NCI-H82 (cell line): Measurements from ENCODE around the gene SOX18.
A peak's percentile ranks its signal among the peaks of the same experiment; 100 is the strongest.

ENCODE experiments used
- DNase-seq: peaks from one replicate; lab custom pipeline; 2025; lab: John Stamatoyannopoulos, UW

The SOX18 gene

DNA sequence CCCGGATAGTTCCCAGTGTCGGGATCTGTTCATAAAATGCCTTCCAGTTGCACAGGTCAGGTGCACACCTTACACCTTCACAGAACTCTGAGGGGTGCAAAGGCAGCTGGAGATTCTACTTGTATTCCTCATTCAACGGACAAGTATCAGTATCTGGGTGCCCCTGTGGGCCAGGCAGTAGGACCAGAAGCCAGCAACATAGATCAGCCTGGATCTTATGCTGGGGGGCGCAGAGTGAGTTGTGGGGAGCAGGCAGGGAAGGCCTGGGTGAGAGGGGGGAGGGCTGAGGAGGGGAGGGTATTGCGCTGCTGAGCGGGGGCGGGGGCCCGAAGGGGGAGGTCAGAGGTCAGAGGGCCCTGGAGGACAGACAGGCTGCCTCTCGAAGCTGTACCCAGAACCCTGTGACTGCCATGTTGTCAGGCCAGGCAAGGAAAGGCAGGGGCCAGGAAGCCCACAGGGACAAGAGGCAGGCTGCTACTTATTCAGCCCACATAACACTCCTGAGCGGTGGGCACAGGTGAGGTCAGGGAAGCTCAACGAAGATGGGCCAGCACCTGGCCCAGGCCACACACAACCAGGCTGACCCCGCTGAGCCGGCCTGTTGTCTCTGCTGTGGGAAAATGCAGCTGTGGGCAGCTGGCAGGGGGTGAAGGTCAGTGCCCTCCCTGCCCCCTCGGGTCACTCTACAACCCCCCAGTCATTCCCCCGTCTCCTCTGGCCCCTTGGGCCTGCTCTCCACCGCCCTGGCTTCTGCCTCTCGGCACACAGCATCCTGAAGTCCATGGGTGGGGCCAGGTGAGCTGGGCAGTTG lies 31.6 kb upstream of the SOX18 start:
- no peak for DNase-seq

DNA sequence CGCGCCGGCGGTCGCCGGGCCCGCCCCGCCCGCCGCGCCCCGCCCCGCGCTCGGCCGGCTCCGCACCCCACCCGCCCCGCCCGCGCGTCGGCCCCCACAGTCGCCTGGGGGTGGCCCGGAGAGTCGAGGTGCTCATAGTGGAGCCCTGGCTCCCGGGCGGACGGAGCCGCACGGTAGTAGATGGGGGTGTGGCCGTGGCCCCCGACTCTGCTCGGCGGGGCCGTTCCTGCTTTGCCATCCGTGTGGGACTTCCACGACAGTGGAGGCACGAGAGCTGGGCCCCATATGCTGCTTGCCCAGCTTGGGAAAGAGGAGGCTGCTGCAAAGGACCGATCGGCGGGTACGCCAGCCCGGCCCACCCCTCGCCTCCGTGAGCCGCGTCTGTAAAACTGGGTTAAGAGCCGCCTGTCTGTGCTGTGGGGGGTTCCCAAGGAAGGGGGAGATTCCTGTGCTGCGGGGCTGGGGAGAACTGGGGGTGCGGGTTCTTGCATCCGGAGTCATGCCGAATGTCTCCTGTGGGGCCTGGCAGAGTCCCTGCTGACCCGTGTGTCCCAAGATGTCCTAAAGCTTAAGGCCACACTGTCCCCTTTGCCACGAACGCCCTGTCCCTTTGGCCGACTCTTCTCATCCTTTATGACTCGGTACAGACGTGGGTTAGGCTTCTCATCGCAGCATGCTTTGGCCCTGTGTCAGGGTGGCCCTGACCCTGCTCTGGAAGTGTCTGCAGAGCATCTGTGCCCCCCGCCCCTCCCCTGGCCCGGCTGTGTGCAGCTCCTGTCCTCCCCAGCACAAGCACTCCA lies 30.8 kb upstream of the SOX18 start, which contains the start of gene OPRL1:
Gene OPRL1 (plus strand): TSS at position 70 of the 800 bp plus-strand sequence. CDS start 12,639 bp downstream, outside the sequence.
- DNase-seq: peak; percentile 64

DNA sequence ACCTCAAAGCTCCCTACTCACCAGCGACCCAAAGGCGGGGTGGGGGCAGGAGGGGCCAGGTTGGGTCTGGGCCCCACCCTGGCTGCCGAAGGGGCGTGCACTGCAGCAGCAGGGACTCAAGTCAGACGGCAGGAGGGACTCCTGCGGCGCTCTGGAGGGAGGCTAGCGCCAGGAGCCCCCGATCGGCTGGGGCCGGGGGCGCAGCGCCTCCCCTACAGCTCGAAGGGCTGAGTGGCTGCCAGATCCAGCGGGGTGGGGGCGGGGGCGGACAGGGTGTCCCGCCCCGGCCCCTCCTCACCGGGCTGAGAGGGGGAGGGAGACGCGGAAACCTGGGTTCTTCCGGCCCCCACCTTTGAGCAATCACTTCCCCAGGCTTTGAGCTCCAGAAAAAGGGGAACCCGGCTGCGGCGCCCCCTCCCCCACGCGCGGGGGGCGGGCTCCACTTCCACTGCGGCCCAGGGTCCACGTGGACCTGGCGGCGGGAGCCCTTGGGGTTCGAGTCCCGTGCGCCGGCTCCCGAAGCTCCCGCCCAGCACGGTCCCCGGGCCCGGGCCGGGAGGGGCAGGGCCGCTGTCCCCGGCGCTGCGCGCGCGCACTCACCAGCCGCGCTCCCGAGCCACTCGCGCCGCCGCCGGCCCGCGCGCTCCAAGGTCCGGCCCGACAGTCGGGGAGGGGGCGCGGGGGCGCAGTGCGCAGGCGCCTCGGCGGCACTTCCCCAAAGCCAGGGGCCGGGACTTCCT lies 30.0 kb upstream of the SOX18 start, which contains the start of gene RGS19:
Gene RGS19 (minus strand): TSS at position 246 of the 740 bp plus-strand sequence. CDS start 2,632 bp downstream, outside the sequence.
- DNase-seq: peak; percentile 84

DNA sequence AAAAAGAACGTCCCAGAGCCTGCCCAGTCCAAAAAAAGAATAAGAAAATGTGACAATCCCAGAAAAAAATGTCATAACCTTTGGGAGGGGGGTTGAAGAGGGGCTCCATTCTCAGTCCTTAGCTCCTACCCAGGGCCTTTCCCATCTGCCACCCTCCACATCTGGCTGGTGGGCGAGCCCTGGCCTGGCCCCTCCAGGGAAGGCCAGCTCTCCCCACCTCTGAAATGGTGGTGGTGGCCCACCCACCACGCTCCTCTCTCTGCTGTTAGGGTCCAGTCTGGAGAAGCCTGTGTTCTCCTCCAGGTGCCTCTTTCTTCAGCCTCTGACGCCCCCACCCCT lies 29.5 kb upstream of the SOX18 start:
- DNase-seq: no peak

DNA sequence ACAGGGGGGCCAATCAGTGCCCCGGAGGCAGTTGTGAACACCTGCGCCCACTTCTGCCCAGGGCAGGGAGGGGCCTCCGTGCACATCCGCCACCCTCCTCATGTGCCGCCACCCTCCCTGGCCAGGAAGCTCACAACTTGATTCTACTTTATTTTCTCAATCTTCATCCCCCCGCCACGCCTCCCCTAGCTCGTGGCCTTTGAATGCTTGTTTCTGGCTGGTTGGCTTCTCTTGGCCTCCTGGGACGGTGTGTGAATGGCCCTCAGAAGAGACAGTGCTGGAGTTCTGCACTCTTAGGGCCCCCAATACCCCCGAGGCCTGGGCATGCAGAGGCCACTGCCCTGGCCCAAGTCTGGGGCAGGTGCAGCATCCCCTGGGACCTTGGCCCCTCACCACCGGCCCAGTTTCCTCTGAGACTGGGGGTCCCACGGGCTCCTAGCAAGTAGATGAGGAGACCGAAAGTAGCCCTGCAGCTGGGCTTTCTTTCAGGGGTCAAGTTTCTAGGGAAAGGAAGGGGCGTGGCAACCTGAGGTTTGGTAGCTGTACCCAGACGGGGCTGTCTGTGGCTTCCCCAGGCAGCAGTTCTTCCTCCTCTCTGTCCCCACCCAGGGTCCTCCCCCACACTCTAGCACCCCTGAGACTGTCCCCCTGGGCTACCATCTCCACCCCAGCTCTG lies 28.6 kb upstream of the SOX18 start:
- DNase-seq: no peak

DNA sequence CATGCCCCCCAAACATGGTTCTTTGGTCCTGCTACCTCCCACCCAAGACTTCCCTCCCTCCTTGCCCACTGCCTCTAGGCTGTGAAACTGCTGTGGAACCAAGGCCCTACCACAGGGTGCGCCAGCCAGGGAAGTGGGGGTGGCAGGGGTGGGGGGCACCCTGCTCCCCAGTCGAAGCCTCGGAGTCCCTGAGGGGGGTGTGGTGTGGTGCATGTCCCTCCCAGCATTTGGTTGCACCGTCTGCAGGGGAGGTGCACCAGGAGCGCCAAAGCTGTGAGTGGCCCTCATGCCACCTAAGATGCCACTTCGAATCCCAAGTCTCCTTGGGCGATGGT lies 28.1 kb upstream of the SOX18 start:
- no peak for DNase-seq

DNA sequence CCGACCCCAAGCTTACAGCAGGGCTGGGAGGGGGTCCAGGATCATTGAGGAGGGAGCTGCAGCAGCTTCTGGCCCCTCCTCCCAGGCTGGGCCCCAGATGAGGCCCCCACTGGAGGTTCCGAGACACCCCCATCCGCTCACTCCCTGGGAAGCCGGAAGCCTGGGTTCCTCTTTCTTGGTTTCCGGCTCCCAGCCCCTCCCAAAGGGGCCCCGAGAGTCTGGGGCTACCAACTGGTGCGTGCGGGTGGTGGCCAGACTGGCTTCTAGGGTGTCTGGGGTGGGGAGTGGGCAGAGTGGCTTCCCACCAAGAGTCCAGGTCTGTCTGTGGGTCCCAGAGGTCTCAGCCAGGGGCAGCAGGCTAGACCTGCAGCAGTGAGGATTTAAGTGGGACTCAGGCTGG lies 27.7 kb upstream of the SOX18 start:
- no peak for DNase-seq

DNA sequence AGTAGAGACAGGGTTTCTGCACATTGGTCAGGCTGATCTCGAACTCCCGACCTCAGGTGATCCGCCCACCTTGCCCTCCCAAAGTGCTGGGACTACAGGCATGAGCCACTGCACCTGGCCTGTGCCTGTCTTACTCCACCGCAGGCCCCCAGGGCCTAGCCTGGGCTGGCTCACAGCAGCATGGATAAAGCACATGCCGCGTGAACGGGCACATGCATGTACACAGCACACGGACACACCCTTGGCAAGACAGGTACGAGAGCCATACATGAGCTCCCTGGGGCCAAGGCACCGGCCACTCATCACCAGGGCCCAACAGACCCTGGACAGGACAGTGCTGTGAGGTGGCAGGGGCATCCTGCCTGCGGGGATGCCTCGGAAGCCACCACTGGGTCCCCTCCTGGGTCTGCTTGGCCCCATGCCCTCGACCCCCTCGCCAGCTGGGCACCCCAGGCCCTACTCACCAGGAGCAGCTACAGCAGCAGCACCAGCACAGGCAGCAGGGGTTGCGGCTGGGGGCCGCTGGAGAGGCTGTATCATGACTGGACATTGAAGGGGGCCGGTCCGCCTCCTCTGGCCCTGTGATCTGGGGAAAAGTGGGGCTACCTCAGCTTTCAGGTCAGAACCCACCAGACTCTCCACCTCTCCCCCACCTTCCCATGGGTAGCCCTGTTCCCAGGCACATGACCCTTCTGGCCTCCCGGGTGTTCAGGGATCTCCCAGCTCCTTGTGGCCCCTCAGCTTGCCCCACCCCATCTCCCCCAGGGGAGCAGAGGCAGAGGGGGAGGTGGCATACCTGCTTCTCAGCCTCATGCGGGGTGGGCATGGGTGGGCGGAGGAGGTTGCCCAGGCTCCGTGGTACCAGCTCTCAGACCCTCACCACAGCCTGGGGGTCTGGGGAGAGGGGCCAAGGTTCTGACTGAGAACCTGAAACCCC lies 26.9 kb upstream of the SOX18 start:
- DNase-seq: no peak

DNA sequence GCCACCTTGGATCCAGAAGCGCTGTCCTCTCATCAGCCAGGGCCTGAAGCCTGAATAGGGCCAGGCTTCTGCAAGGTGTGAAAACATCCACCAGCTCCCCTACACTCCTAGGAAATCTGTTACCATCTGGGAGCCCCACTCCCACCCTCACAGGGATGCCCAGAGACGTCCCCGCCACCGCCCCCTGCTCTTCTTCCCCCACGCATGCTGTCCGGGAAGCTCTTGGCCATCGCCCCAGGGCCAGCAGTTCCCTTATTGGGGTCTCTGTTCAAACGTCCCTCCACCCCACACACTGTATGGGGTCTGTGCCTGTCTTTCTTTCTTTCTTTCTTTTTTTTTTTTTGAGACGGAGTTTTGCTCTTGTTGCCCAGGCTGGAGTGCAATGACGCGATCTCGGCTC lies 26.1 kb upstream of the SOX18 start:
- no peak for DNase-seq

DNA sequence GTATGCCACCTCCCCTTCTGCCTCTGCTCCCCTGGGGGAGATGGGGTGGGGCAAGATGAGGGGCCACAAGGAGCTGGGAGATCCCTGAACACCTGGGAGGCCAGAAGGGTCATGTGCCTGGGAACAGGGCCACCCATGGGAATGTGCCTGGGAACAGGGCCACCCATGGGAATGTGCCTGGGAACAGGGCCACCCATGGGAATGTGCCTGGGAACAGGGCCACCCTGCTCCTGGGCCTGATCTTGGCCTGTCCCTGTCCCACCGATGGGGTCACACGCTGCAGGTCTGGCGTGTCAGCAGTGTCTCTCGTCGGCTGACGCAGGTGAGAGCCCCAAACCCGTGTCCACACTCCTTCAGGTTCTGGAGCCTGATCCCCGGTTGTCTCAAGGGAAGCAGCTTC lies 25.5 kb upstream of the SOX18 start:
- DNase-seq: no peak

DNA sequence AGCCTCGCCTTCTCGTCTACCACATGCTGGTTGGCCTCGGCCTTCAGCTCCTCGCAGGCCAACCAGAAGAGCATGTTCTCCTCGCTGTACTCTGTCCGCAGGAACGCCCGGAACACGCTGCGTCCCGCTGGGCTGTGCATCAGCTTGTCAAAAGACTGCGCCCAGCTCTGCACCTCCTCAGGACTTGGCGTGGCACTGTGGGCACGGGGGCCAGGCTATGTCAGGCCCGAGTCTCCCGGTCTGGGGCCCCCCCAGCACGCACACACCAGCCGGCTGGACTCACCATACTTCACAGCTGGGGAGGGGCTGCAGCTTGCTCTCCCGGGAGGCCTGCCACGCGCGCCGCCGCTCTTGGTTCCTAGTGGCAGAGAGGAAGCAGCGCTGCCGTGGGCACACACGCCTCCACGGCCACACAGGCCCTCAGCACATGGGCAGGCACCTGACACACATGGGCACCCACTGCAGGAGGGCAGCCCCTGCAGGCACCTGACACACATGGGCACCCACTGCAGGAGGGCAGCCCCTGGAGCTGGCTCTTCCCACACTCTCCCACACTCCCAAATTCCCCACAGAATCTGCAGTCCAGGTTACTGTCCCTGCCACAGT lies 24.8 kb upstream of the SOX18 start:
- no peak for DNase-seq

DNA sequence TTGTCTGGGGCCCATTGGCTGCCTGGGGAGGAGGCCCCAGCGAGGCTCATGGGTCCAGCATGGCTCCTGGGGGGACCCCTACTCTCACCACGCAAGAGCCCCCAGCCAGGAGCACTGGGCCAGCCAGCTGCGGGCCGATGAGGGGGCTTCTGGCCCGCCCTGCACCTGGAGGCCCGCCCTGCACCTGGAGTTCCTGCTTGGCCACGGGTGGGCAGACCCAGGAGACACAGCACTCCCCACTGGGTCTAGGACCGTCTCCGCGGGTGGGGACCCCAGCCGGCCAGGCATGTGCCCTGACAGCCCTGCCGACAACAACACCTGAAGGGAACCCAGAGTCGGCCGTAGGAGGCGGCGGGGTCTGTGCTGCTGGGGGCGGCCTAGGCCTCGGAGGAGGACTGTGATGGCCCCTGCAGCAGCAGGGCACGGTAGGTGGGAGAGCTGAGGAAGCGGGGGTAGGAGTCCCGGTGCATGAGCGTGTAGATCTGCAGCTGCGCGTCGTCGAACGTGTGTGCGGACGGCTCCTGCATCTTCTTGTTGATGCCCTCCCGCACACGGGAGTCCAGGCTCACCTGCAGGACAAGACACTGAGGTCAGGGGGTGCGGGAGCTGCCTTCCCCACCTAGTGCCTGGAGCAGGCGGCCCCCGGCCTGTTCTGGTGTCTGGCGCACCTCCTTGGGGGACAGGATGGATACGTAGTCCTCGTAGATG lies 24.2 kb upstream of the SOX18 start:
- DNase-seq: no peak

DNA sequence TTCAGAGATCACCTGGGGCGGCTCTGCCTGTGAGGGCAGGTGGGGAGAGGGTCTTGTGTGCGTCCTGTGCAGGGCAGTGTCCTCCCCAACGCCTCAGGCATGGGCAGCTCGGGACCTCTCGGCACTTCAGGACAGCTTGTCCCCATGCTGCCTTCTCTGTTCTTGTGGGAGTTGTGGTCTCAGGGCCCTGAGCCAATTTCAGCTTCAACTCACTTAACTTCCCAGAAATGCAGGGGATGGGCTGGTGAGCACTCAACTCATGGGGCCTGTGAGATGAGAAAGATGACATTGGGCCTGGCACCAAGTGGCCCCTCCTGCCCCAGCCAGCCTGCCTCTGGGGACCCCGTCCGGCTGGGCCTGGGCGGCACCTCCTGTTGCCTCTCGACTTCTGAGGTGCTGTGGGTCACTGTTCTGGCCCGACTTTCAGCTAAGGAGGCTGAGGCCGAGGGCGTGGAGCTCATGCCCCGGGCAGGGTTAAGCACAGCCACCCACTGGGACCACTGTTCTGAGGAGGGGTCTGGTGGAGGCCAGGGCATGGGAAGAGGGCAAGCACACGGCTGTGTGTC lies 23.1 kb upstream of the SOX18 start:
- DNase-seq: no peak

DNA sequence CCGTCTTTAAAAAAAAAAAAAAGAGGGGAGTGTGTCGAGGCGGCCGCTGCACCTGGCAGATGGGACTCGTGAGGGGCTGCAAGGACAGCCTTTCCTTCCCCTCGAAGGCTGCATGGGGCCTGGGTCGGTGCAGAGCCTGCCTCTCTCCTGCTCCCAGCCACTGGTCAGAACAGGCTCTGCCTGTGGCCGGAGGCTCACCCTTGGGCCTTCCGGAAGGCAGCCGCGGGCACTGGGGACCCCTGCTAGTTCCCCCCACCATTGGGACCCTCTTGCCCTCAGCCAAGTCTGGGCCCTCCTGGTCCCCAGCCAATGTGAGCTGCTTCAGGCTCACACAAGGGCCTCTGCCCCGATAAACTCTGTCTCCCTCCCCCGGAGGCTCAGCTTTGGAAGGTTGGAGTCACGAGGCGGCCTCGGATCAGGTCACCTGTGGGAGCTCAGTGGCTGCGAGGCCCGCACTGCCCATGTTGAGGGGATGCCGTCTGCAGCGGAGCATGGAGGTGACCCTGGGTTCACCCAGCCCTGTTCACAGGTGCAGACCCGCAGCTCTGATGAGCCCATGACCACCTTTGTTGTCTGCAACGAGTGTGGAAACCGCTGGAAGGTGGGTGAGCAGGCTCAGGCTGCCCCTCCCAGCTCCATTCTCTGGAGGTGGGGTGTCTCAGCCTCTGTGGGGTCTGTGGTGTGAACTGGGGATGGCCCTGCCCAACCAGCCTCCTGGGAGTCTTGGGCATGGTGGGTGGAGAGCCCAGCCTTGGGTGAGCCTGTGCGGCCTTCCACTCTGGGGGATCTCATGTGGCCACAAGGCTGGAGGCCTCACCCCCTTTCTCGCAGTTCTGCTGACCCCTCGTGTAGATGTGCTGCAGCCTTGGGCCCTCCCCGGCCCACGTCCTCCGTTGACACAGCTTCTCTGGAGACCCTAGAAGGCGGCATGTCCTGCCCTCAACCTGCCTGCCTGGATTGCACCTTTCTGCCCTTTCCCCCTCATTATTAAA lies 22.2 kb upstream of the SOX18 start:
- DNase-seq: no peak

DNA sequence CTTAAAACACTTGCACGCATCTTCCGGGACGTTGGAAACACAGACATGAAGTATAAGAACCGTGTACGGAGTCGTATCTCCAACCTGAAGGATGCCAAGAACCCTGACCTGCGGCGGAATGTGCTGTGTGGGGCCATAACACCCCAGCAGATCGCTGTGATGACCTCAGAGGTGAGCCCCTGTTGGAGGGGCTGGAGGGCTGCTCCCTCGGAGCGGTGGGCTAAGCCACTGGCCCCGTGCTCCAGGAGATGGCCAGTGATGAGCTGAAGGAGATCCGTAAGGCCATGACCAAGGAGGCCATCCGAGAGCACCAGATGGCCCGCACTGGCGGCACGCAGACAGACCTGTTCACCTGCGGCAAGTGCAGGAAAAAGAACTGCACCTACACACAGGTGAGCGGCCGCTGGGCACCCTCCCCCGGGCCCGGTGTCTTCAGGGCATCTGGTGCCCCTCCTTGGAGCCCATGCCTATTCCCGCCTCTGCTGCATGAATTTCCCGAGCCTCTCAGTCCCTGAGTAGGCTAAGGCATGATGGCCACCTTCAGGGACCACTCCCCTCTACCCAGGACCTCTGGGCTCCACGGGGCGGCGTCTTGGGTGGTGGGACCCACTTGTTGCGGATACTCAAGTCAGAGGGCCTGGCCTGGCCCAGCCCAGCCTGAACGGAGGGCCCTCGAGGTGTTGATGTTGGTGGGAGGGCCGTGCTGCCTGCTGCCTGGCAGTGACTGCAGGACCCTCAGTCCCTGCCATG lies 21.0 kb upstream of the SOX18 start:
- DNase-seq: no peak

DNA sequence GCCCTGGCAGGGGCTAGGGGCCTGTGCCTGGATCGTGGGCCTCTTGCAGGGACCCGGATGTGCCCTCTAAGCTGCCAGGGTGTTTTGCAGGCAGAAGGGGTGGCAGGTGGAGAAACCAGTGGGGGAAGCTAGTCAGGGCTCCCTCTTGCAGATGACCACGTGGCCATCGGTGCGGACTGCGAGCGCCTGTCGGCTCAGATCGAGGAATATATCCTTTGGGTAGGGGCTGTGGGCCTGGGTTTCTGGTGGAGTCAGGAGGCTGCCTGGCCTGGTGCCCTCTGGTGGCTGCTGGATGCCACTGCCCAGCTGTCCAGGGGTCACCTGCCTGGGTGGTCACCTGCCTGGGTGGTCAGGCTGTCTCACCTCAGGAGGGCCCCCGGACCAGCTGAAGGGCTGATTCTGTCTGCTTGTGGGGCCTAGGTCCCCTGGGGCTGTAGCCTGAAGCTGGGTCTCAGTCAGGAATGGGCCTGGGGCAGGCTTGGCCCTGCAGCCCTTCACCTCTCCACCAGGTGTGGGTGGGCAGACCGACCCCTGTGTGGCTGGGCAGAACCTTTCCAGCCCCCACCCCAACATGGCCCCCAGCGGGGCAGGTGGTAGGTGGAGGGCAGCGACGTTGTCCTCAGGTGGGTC lies 20.3 kb upstream of the SOX18 start:
- peak; percentile 66 for DNase-seq

DNA sequence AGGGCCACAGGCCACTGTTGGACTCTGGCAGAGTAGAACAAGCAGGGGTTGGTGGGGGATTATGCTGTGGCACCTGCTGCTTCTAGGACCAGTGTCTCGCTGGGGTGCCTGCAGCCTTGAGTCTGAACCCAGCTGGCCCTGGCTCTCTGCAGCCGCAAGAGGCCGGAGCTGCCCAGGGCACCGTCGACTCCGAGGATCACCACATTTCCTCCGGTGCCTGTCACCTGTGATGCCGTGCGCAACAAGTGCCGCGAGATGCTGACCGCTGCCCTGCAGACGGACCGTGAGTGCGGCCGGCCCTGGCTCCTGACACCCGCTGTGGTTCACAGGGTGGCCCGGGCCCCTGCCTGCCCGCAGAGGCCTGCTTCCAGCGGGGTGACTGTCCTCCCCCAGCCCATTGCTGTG lies 19.8 kb upstream of the SOX18 start:
- DNase-seq: no peak
